ENCODE data around the gene TCERG1L.

TCERG1L gene

GRCh38 chr10:131123496-131123895, 188.0 kb downstream of the TCERG1L start:
- no peak overlapping the region for H3K4me3 ChIP-seq
- no peak for TF ChIP-seq CTCF (IDR thresholded peaks at IDR 0.05)
- no peak overlapping the region for H3K27ac ChIP-seq
- no peak for DNase-seq (ENCODE audit: low spot score)

- H3K27ac ChIP-seq: no peak overlapping the region
- TF ChIP-seq CTCF (IDR thresholded peaks at IDR 0.05): no peak
- no peak overlapping the region for H3K4me3 ChIP-seq
- no peak for DNase-seq (ENCODE audit: low spot score)
These were observed 189.9 kb downstream of the TCERG1L start for GRCh38 chr10:131121511-131122035.

DNA sequence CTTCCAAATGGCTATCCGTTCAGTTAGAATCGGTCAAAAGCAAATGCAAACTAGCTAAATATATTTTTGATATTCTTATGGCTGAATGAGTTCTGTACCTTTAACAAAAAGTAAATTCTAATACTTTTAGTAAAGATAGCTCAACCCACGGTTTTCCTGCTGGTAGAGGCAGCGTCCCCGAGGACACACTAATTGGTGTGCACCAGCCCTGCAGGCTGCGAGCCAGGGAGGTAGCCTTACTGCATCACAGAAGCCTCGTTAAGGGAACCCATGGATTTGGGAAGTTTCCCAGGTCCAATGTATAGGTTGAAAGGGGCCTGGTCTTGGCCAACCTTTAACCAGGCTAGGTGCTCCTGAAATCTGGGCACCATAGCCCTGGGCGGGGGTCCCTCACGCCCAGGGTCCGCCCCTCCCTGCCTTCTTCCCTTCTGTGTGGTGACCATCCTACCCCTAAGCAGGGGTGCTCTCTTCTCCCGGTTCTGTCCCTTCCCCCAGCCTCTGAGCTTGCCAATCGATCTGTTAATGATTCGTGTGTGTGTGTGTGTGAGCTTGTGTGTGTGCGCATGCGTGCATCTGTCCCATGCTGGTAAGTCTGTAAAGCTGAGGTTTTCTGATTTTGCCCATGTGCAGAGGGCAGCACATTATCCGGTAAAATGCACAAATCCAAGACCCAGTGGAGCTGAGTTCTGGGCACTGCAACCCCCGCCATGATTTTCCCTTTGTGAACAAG, 191.7 kb downstream of the TCERG1L start:
- no peak for TF ChIP-seq CTCF (IDR thresholded peaks at IDR 0.05)

GRCh38 chr10:131117416-131118212, 193.9 kb downstream of the TCERG1L start:
- no peak for DNase-seq (ENCODE audit: low spot score)
- Histone ChIP-seq H3K27ac (no peak overlapping the region), H3K4me3 (no peak overlapping the region)
- no peak for TF ChIP-seq CTCF (IDR thresholded peaks at IDR 0.05)

More for the DNA sequence above, 191.7 kb downstream of the TCERG1L start:
- Histone ChIP-seq H3K4me3 (no peak overlapping the region), H3K27ac (no peak overlapping the region)
- no peak for DNase-seq (ENCODE audit: low spot score)

GRCh38 chr10:131116991-131117375, 194.5 kb downstream of the TCERG1L start:
- Histone ChIP-seq H3K27ac (no peak overlapping the region), H3K4me3 (no peak overlapping the region)
- DNase-seq (ENCODE audit: low spot score): no peak
- no peak for TF ChIP-seq CTCF (IDR thresholded peaks at IDR 0.05)

- no peak for TF ChIP-seq CTCF (IDR thresholded peaks at IDR 0.05)
- Histone ChIP-seq H3K27ac (no peak overlapping the region), H3K4me3 (no peak overlapping the region)
- no peak for DNase-seq (ENCODE audit: low spot score)
These were observed 195.1 kb downstream of the TCERG1L start for GRCh38 chr10:131116216-131116990.

Data from coronary artery (tissue), 2 donors.